ENCODE measurements around the gene CRYBA4. TPM values are rescaled to one million over a fixed set of nuclear protein-coding genes. Genes with fewer than 3 reads are reported as not detected.

CRYBA4 gene
- total and polyA plus RNA-seq, 10 of the 15 experiments (the other 5 are each of a cell fraction or from before 2014, with no cell fraction given): 0.12 to 0.17 TPM; not detected in 8

GRCh38 chr22:26619510-26619909 lies 2.3 kb upstream of the CRYBA4 start:
- Histone ChIP-seq H3K27ac (ENCODE audit: control insufficient read depth, insufficient read depth) (no peak overlapping the region), H3K4me3 (no peak overlapping the region), H3K27me3 (replicated peaks in 1 of 2; ENCODE audit: control insufficient read depth in 2 of 2, insufficient read depth in 2 of 2, low read length in 1 of 2) (no peaks in the 10 kb centered on the region), H3K4me2 (ENCODE audit: control insufficient read depth, insufficient read depth) (no peak overlapping the region), H2AFZ (ENCODE audit: control insufficient read depth, low read depth, low read length) (no peak overlapping the region), H4K20me1 (ENCODE audit: control insufficient read depth, insufficient read depth) (no peaks in the 10 kb centered on the region), H3K36me3 (ENCODE audit: control insufficient read depth in 2 of 2, insufficient read depth in 2 of 2, low read length in 1 of 2) (no peaks in the 10 kb centered on the region), H3K79me2 (ENCODE audit: control insufficient read depth, insufficient read depth, low read length) (no peaks in the 10 kb centered on the region), H3K9me3 (replicated peaks; ENCODE audit: control insufficient read depth, insufficient read depth, low read length) (no peaks in the 10 kb centered on the region), H3K9ac (ENCODE audit: control insufficient read depth, insufficient read depth, low read length) (no peak overlapping the region), H3K4me1 (ENCODE audit: control insufficient read depth, insufficient read depth, low read length) (peaks cover 18% of the 10 kb centered on the region)
- in situ Hi-C loops (cut with MboI) (no loop called here), intact Hi-C loops (cut with micrococcal nuclease; ENCODE audit: unreplicated experiment) (no loop called here)
- FAIRE-seq (no peak), DNase-seq (ENCODE audit: low read depth, low spot score) (no peak), ATAC-seq (no peak)
- ChIA-PET POLR2A (no interaction called here), RAD21 (ENCODE audit: unreplicated experiment) (no interaction called here), SMC1A (ENCODE audit: uncharacterized antibody, unreplicated experiment) (no interaction called here), CTCF (interaction anchor here (0.9 to 1.3 kb wide), 2 partner anchors 8 to 28 kb away, joined by 3 read pairs; no protein-coding TSS in a partner anchor)
- no TSS peak for BruUV-seq (replicated peaks)
- 42% methylated on average over 6 of the region's 6 CpGs for WGBS (ENCODE audit: insufficient coverage, insufficient replicate concordance, low lambda C conversion rate, missing lambda C conversion rate)
- TF ChIP-seq CREB1 (IDR thresholded peaks at IDR 0.05; ENCODE audit: low read depth) (no peak), ZNF24 (IDR thresholded peaks at IDR 0.05) (no peak), RCOR1 (conservative IDR thresholded peaks at IDR 0.05; ENCODE audit: low read depth, low read length) (no peak), CREM (IDR thresholded peaks at IDR 0.05; ENCODE audit: low read depth) (no peak)

DNA sequence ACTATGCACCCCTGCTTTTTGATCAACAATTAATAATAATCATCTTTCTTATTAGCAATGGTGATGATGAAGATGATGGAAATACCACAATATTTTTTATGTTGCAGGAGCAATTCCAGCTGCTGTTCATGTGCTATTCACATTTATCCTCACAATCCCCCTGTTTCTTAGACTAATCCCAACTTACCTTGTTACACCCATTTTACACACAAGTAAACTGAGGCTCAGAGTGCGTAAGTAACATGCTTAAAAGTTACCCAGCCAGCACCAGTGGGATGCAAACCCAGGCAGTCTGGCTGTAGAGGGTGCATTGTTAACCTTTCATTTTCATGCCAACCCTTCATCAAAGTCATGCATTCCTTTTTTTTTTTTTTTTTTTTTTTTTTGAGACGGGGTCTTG lies 1.6 kb upstream of the CRYBA4 start:
- H3K9me3 ChIP-seq (replicated peaks; ENCODE audit: control insufficient read depth, insufficient read depth, low read length): no peaks in the 10 kb centered on the region
- FAIRE-seq (no peak), DNase-seq (ENCODE audit: low read depth, low spot score) (no peak), ATAC-seq (no peak)
- H3K9ac ChIP-seq (ENCODE audit: control insufficient read depth, insufficient read depth, low read length): no peak overlapping the region
- H3K4me2 ChIP-seq (ENCODE audit: control insufficient read depth, insufficient read depth): no peak overlapping the region
- intact Hi-C loops (cut with micrococcal nuclease; ENCODE audit: unreplicated experiment) (no loop called here), in situ Hi-C loops (cut with MboI) (no loop called here)
- ChIA-PET POLR2A (no interaction called here), RAD21 (ENCODE audit: unreplicated experiment) (no interaction called here), CTCF (interaction anchor here (1.9 kb wide), 1 partner anchor 22 kb away, joined by 5 read pairs; no protein-coding TSS in a partner anchor), SMC1A (ENCODE audit: uncharacterized antibody, unreplicated experiment) (no interaction called here)
- H3K36me3 ChIP-seq (ENCODE audit: control insufficient read depth in 2 of 2, insufficient read depth in 2 of 2, low read length in 1 of 2): no peaks in the 10 kb centered on the region
- no peaks in the 10 kb centered on the region for H4K20me1 ChIP-seq (ENCODE audit: control insufficient read depth, insufficient read depth)
- H3K79me2 ChIP-seq (ENCODE audit: control insufficient read depth, insufficient read depth, low read length): no peaks in the 10 kb centered on the region
- no peak overlapping the region for H3K4me3 ChIP-seq
- BruUV-seq (replicated peaks): no TSS peak
- peaks cover 13% of the 10 kb centered on the region for H3K4me1 ChIP-seq (ENCODE audit: control insufficient read depth, insufficient read depth, low read length)
- 94% methylated on average over 1 of the region's 2 CpGs for WGBS (ENCODE audit: insufficient coverage, insufficient replicate concordance, low lambda C conversion rate, missing lambda C conversion rate)
- H3K27me3 ChIP-seq (replicated peaks in 1 of 2; ENCODE audit: control insufficient read depth in 2 of 2, insufficient read depth in 2 of 2, low read length in 1 of 2): no peaks in the 10 kb centered on the region
- no peak overlapping the region for H2AFZ ChIP-seq (ENCODE audit: control insufficient read depth, low read depth, low read length)
- H3K27ac ChIP-seq (ENCODE audit: control insufficient read depth, insufficient read depth): no peak overlapping the region
- TF ChIP-seq RBBP5 (conservative IDR thresholded peaks at IDR 0.05) (no peak), ATF2 (IDR thresholded peaks at IDR 0.05; ENCODE audit: low read length) (no peak), POLR2A (IDR thresholded peaks at IDR 0.05; ENCODE audit: low read depth, low read length) (no peak), NR2C2 (IDR thresholded peaks at IDR 0.05; ENCODE audit: borderline replicate concordance, control insufficient read depth, insufficient read length, low read depth) (no peak), PAX5 (IDR thresholded peaks at IDR 0.05; ENCODE audit: borderline replicate concordance, low read depth, low read length) (no peak), ZNF592 (IDR thresholded peaks at IDR 0.05) (no peak), BHLHE40 (IDR thresholded peaks at IDR 0.05; ENCODE audit: borderline replicate concordance in 1 of 2, low read depth in 2 of 2, low read length in 1 of 2) (no peak), RELA (IDR thresholded peaks at IDR 0.05; ENCODE audit: borderline replicate concordance, partially characterized antibody) (no peak), TCF3 (IDR thresholded peaks at IDR 0.05; ENCODE audit: borderline replicate concordance, insufficient read depth, low read depth, low read length) (no peak), RAD21 (IDR thresholded peaks at IDR 0.05; ENCODE audit: insufficient read depth, low read depth, low read length) (no peak), ESRRA (IDR thresholded peaks at IDR 0.05; ENCODE audit: low read length) (no peak), ZNF24 (IDR thresholded peaks at IDR 0.05) (no peak)
